HepG2 (cell line): ENCODE results near the gene SSNA1. TPM values are rescaled to one million over a fixed set of nuclear protein-coding genes. Genes with fewer than 3 reads are reported as not detected.

Experiments used
- BORCS8-MEF2B ChIP-seq: sonication (generic); formaldehyde crosslinking; IDR thresholded peaks from 2 replicates; pipeline ENCODE4 v1.8.0; 2022; ENCODE audit warnings: mild to moderate bottlenecking, missing genetic modification reagents
- CSRNP1 ChIP-seq: sonication (generic); formaldehyde crosslinking; IDR thresholded peaks from 2 replicates; pipeline ENCODE4 v1.8.1; 2023; ENCODE audit warnings: mild to moderate bottlenecking, missing genetic modification reagents
- PHF8 ChIP-seq: sonication (generic); formaldehyde crosslinking; IDR thresholded peaks from 2 replicates; pipeline ENCODE4 v1.5.0; 2020; ENCODE audit warnings: missing genetic modification reagents
- SMC3 ChIP-seq: IDR thresholded peaks from 2 replicates; pipeline ENCODE4 v1.6.1; 2011; ENCODE audit warnings: low read length, improper control_type of control experiment
- SP4 ChIP-seq: sonication (generic); formaldehyde crosslinking; IDR thresholded peaks from 2 replicates; pipeline ENCODE4 v1.8.1; 2023; ENCODE audit warnings: mild to moderate bottlenecking, missing genetic modification reagents
- TAF1 ChIP-seq: sonication (generic); formaldehyde crosslinking; IDR thresholded peaks from 2 replicates; pipeline ENCODE4 v1.4.0; 2020; ENCODE audit warnings: missing genetic modification reagents
- YY1 ChIP-seq: IDR thresholded peaks from 2 replicates; pipeline ENCODE4 v1.6.1; 2011; ENCODE audit warnings: low read length, low read depth, moderate library complexity, mild to moderate bottlenecking; ENCODE audit not compliant: insufficient read depth, insufficient replicate concordance
- ZBED4 ChIP-seq: sonication (generic); formaldehyde crosslinking; IDR thresholded peaks from 2 replicates; pipeline ENCODE4 v1.4.0; 2020; ENCODE audit warnings: missing genetic modification reagents, borderline replicate concordance
- ZFP90 ChIP-seq: sonication (generic); formaldehyde crosslinking; IDR thresholded peaks from 2 replicates; pipeline ENCODE4 v1.8.0; 2022; ENCODE audit warnings: missing genetic modification reagents, mild to moderate bottlenecking, inconsistent platforms, borderline replicate concordance
- ZNF337 ChIP-seq: sonication (generic); formaldehyde crosslinking; IDR thresholded peaks from 2 replicates; pipeline ENCODE4 v1.5.1; 2020; ENCODE audit warnings: missing genetic modification reagents, low read depth, mild to moderate bottlenecking, borderline replicate concordance
- ZNF615 ChIP-seq: sonication (generic); formaldehyde crosslinking; IDR thresholded peaks from 2 replicates; pipeline ENCODE4 v1.5.0; 2020; ENCODE audit warnings: mild to moderate bottlenecking, missing genetic modification reagents, borderline replicate concordance
- ZNF616 ChIP-seq: sonication (generic); formaldehyde crosslinking; IDR thresholded peaks from 2 replicates; pipeline ENCODE4 v1.5.0; 2020; ENCODE audit warnings: low read depth, mild to moderate bottlenecking, missing genetic modification reagents
- ZNF670 ChIP-seq: sonication (generic); formaldehyde crosslinking; IDR thresholded peaks from 2 replicates; pipeline ENCODE4 v1.8.0; 2022; ENCODE audit warnings: mild to moderate bottlenecking, missing genetic modification reagents, borderline replicate concordance
- polyA plus RNA-seq, 8 experiments: library from polyadenylated mRNA; depleted of rRNA in 3 of 8; stranded (reverse) in 7 of 8; unstranded in 1 of 8; fragments of >200 nt; fragmentation: Illumina TruSeq in 4 of 8; extraction: Trizol in 4 of 8; gene quantifications; 2 replicates each; pipeline versions ENCODE4 v1.2.1 to v1.2.3, GENCODE V29; 2011 to 2016; ENCODE audit warnings: low read depth in 4 of 8, missing spikeins in 1 of 8, mixed read lengths in 1 of 8; ENCODE audit not compliant: insufficient read depth in 1 of 8
- total RNA-seq, 5 experiments: library from RNA; depleted of rRNA; stranded (reverse); fragments of >200 nt; fragmentation: Illumina TruSeq; extraction: Trizol; gene quantifications; 2 replicates each; pipeline ENCODE4 v1.2.3, GENCODE V29; 2016; ENCODE audit warnings: low read depth in 1 of 5
- TF ChIP-seq, protein P1 (sequence below): sonication (generic); formaldehyde crosslinking; IDR thresholded peaks from 2 replicates; pipeline ENCODE4 v1.4.0; 2020; ENCODE audit warnings: missing genetic modification reagents, borderline replicate concordance
- TF ChIP-seq, protein P2 (sequence below): IDR thresholded peaks from 2 replicates; pipeline ENCODE4 v1.6.1; 2016; ENCODE audit warnings: low read depth, borderline replicate concordance
- TF ChIP-seq, protein P3 (sequence below): sonication (generic); formaldehyde crosslinking; IDR thresholded peaks from 2 replicates; pipeline ENCODE4 v1.5.0; 2020; ENCODE audit warnings: mild to moderate bottlenecking, missing genetic modification reagents

Gene SSNA1
- total and polyA plus RNA-seq, 2 of the 13 experiments (the other 11 are each of a cell fraction or from before 2014, with no cell fraction given): 35.9 to 49.4 TPM

DNA sequence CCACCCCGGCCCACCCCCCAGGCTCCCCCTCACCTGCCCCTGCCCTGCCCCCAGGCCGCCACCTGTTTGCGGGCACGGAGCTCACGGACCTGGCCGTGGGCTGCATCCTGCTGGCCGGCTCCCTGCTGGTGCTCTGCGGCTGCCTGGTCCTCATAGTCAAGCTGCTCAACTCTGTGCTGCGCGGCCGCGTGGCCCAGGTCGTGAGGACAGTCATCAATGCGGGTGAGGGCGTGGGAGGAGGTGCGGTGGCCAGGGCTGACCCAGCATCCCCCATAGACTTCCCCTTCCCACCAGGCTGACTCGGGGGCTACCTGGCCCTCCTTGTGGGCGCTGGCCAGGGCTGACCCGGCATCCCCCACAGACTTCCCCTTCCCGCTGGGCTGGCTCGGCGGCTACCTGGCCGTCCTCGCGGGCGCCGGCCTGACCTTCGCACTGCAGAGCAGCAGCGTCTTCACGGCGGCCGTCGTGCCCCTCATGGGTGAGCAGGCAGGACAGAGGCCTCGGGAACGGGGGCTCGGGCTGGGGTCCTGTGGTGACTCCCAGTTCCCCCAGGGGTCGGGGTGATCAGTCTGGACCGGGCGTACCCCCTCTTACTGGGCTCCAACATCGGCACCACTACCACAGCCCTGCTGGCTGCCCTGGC lies 45.7 kb downstream of the SSNA1 start (continued):
- TF ChIP-seq, protein P1, sequence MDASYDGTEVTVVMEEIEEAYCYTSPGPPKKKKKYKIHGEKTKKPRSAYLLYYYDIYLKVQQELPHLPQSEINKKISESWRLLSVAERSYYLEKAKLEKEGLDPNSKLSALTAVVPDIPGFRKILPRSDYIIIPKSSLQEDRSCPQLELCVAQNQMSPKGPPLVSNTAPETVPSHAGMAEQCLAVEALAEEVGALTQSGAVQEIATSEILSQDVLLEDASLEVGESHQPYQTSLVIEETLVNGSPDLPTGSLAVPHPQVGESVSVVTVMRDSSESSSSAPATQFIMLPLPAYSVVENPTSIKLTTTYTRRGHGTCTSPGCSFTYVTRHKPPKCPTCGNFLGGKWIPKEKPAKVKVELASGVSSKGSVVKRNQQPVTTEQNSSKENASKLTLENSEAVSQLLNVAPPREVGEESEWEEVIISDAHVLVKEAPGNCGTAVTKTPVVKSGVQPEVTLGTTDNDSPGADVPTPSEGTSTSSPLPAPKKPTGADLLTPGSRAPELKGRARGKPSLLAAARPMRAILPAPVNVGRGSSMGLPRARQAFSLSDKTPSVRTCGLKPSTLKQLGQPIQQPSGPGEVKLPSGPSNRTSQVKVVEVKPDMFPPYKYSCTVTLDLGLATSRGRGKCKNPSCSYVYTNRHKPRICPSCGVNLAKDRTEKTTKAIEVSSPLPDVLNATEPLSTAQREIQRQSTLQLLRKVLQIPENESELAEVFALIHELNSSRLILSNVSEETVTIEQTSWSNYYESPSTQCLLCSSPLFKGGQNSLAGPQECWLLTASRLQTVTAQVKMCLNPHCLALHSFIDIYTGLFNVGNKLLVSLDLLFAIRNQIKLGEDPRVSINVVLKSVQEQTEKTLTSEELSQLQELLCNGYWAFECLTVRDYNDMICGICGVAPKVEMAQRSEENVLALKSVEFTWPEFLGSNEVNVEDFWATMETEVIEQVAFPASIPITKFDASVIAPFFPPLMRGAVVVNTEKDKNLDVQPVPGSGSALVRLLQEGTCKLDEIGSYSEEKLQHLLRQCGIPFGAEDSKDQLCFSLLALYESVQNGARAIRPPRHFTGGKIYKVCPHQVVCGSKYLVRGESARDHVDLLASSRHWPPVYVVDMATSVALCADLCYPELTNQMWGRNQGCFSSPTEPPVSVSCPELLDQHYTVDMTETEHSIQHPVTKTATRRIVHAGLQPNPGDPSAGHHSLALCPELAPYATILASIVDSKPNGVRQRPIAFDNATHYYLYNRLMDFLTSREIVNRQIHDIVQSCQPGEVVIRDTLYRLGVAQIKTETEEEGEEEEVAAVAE: no peak
- TF ChIP-seq ZNF616 (no peak), ZFP90 (CRISPR knock-in tag) (no peak), PHF8 (0 out of 2 replicates have a peak, but pooled peaks have one; percentile 15), SMC3 (no peak), ZNF670 (CRISPR knock-in tag) (no peak), BORCS8-MEF2B (CRISPR knock-in tag) (no peak), ZBED4 (CRISPR knock-in tag) (no peak), YY1 (no peak), ZNF337 (CRISPR knock-in tag) (no peak), SP4 (CRISPR knock-in tag) (no peak), ZNF615 (CRISPR knock-in tag) (no peak), CSRNP1 (no peak), TAF1 (CRISPR knock-in tag) (no peak; the same call in 1 of the 2 replicates)
- TF ChIP-seq, protein P2, sequence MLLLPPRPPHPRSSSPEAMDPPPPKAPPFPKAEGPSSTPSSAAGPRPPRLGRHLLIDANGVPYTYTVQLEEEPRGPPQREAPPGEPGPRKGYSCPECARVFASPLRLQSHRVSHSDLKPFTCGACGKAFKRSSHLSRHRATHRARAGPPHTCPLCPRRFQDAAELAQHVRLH (CRISPR knock-in tag): no peak
- TF ChIP-seq, protein P3, sequence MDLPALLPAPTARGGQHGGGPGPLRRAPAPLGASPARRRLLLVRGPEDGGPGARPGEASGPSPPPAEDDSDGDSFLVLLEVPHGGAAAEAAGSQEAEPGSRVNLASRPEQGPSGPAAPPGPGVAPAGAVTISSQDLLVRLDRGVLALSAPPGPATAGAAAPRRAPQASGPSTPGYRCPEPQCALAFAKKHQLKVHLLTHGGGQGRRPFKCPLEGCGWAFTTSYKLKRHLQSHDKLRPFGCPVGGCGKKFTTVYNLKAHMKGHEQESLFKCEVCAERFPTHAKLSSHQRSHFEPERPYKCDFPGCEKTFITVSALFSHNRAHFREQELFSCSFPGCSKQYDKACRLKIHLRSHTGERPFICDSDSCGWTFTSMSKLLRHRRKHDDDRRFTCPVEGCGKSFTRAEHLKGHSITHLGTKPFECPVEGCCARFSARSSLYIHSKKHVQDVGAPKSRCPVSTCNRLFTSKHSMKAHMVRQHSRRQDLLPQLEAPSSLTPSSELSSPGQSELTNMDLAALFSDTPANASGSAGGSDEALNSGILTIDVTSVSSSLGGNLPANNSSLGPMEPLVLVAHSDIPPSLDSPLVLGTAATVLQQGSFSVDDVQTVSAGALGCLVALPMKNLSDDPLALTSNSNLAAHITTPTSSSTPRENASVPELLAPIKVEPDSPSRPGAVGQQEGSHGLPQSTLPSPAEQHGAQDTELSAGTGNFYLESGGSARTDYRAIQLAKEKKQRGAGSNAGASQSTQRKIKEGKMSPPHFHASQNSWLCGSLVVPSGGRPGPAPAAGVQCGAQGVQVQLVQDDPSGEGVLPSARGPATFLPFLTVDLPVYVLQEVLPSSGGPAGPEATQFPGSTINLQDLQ (CRISPR knock-in tag): no peak; the same call in 1 of the 2 replicates
